OCI-LY7 (cell line): Measurements from ENCODE around the gene PHACTR1. TPM values are rescaled to one million over a fixed set of nuclear protein-coding genes. Genes with fewer than 3 reads are reported as not detected.

Source experiments
- BruUV-seq: library from RNA; stranded (reverse); fragments of 400-500 nt; replicated peaks from 2 replicates; lab custom pipeline; 2021; lab: Mats Ljungman, UMichigan
- CTCF ChIA-PET: fragments of 300-600 bp; sonication (Branson Sonifier 250); formaldehyde crosslinking; loops from one replicate; lab custom pipeline; 2022; ENCODE audit warnings: antibody characterized with exemption; ENCODE audit not compliant: unreplicated experiment; lab: Charles Lee
- POLR2A ChIA-PET: fragments of 300-600 bp; sonication (Branson Sonifier 250); formaldehyde crosslinking; loops from one replicate; lab custom pipeline; 2022; ENCODE audit warnings: antibody characterized with exemption; lab: Charles Lee
- DNase-seq: peaks from one replicate; pipeline ENCODE4 v3.0.0-alpha.2; 2015; ENCODE audit warnings: low spot score
- H2AFZ ChIP-seq: fragments of 200-600 bp; sonication (generic), shearing (Covaris generic); 2 replicates; pipeline ENCODE4 v1.6.1; 2014; ENCODE audit warnings: mild to moderate bottlenecking, antibody characterized with exemption, low read length, moderate library complexity
- H3K27ac ChIP-seq: fragments of 200-600 bp; sonication (generic); 2 replicates; pipeline ENCODE4 v1.5.1; 2014; ENCODE audit warnings: mixed run types, low read depth, mild to moderate bottlenecking, moderate library complexity, low read length, inconsistent platforms; ENCODE audit not compliant: poor library complexity, severe bottlenecking
- H3K36me3 ChIP-seq: fragments of 200-600 bp; sonication (generic); 2 replicates; pipeline ENCODE4 v1.6.1; 2014; ENCODE audit warnings: mild to moderate bottlenecking, antibody characterized with exemption, low read length, moderate library complexity, mixed read lengths; ENCODE audit not compliant: insufficient read depth
- H3K4me1 ChIP-seq: fragments of 200-600 bp; sonication (generic); 2 replicates; pipeline ENCODE4 v1.5.1; 2014; ENCODE audit warnings: mild to moderate bottlenecking, low read length; ENCODE audit not compliant: insufficient read depth, poor library complexity, severe bottlenecking
- H3K4me2 ChIP-seq: fragments of 200-600 bp; sonication (generic); 2 replicates; pipeline ENCODE4 v1.6.1; 2014; ENCODE audit warnings: mild to moderate bottlenecking, low read length
- H3K4me3 ChIP-seq: fragments of 200-600 bp; sonication (generic); 2 replicates; pipeline ENCODE4 v1.5.1; 2014; ENCODE audit warnings: mild to moderate bottlenecking, low read depth, low read length; ENCODE audit not compliant: poor library complexity, severe bottlenecking
- H3K79me2 ChIP-seq: fragments of 200-600 bp; sonication (generic); 2 replicates; pipeline ENCODE4 v1.6.1; 2016; ENCODE audit warnings: low read depth, mild to moderate bottlenecking, low read length, moderate library complexity, mixed read lengths; ENCODE audit not compliant: insufficient read depth
- H3K9me2 ChIP-seq: fragments of 200-600 bp; sonication (generic); 2 replicates; pipeline ENCODE4 v1.6.1; 2016; ENCODE audit warnings: mild to moderate bottlenecking, low read length, mixed read lengths; ENCODE audit not compliant: insufficient read depth
- H3K9me3 ChIP-seq: fragments of 200-600 bp; sonication (generic); 2 replicates; pipeline ENCODE4 v1.6.1; 2014; ENCODE audit warnings: mild to moderate bottlenecking, mixed run types, low read length, mixed read lengths
- H4K20me1 ChIP-seq: fragments of 200-600 bp; sonication (generic); 2 replicates; pipeline ENCODE4 v1.6.1; 2014; ENCODE audit warnings: mild to moderate bottlenecking, antibody characterized with exemption, low read length, moderate library complexity, mixed read lengths; ENCODE audit not compliant: insufficient read depth
- EZH2phosphoT487 ChIP-seq: fragments of 200-600 bp; sonication (generic); IDR thresholded peaks from 2 replicates; pipeline ENCODE4 v1.6.1; 2018; ENCODE audit warnings: low read depth, borderline replicate concordance, mild to moderate bottlenecking, mixed run types, antibody characterized with exemption, low read length, moderate library complexity, mixed read lengths
- intact Hi-C: fragments of 100-400 bp; cut with micrococcal nuclease; formaldehyde crosslinking; loops from one replicate; pipeline ENCODE4 v1.10.0; 2022; ENCODE audit not compliant: unreplicated experiment
- total RNA-seq, 2 experiments: library from RNA; depleted of rRNA in 1 of 2; stranded (reverse); fragments of >200 nt in 1 of 2; shearing (Covaris generic) in 1 of 2; gene quantifications; 2 replicates each; pipeline ENCODE4 v1.2.3, GENCODE V29; 2014 to 2022
- TF ChIP-seq, protein P1 (sequence below): fragments of 200-600 bp; sonication (generic); conservative IDR thresholded peaks from 2 replicates; pipeline ENCODE4 v1.5.1; 2014; ENCODE audit warnings: mild to moderate bottlenecking, antibody characterized with exemption, low read length, moderate library complexity, mixed read lengths

PHACTR1 gene
- total RNA-seq, 2 experiments from 2014 or later: 25.1 to 46.6 TPM

DNA sequence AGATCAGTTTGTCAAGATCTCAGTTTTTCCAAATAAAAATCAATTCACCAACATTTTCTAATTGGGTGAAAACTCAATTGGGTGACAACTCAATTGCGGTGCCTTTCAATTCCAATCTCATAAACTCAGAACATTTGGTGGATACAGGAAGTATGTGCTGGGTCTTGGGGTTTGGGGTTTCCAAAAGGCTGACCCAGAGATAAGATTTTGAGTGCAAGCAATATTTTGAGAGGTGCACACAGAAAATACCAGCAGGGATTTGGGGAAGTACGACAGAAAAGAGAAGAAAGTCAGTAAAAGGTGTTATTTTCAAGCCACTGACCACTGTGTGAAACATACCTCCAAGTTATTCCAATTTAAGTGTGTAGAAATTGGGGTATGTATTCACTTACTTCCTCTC, 258.0 kb downstream of the PHACTR1 start:
- POLR2A ChIA-PET: interaction anchor here (0.7 kb wide), 1 partner anchor 13 kb away, joined by 3 read pairs; no protein-coding TSS in a partner anchor
- intact Hi-C loops: no loop called here

DNA sequence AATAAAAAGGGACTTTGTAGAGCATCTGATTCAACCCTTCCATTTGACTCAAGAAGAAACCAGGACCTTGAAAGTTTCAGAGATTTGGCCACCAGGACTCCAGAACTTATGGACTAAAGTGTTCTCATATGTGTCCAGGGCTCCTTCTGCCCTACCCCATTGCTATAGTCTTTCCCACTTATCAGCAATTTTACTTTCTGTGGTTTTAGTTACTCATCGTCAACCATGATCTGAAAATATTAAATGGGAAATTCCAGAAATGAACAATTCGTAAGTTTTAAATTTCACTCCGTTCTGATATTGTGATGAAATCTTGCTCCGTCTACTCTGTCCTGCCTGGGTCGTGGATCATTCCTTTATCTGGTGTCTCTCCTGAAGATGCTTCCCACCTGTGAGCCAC, 259.8 kb downstream of the PHACTR1 start:
- H3K9me2 ChIP-seq: no peaks in the 10 kb centered on the region
- TF ChIP-seq, protein P1, sequence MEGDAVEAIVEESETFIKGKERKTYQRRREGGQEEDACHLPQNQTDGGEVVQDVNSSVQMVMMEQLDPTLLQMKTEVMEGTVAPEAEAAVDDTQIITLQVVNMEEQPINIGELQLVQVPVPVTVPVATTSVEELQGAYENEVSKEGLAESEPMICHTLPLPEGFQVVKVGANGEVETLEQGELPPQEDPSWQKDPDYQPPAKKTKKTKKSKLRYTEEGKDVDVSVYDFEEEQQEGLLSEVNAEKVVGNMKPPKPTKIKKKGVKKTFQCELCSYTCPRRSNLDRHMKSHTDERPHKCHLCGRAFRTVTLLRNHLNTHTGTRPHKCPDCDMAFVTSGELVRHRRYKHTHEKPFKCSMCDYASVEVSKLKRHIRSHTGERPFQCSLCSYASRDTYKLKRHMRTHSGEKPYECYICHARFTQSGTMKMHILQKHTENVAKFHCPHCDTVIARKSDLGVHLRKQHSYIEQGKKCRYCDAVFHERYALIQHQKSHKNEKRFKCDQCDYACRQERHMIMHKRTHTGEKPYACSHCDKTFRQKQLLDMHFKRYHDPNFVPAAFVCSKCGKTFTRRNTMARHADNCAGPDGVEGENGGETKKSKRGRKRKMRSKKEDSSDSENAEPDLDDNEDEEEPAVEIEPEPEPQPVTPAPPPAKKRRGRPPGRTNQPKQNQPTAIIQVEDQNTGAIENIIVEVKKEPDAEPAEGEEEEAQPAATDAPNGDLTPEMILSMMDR: no peak
- H3K4me2 ChIP-seq: no peak overlapping the region
- H3K36me3 ChIP-seq: no peaks in the 10 kb centered on the region
- H4K20me1 ChIP-seq: no peaks in the 10 kb centered on the region
- no peak for DNase-seq
- POLR2A ChIA-PET: no interaction called here
- no peaks in the 10 kb centered on the region for H3K4me1 ChIP-seq
- H3K79me2 ChIP-seq: no peaks in the 10 kb centered on the region
- H3K4me3 ChIP-seq: no peak overlapping the region
- CTCF ChIA-PET: no interaction called here
- intact Hi-C loops: no loop called here
- H3K27ac ChIP-seq: no peak overlapping the region
- no peak overlapping the region for H2AFZ ChIP-seq
- no peaks in the 10 kb centered on the region for H3K9me3 ChIP-seq
- no TSS peak for BruUV-seq

More for the DNA sequence above, 258.0 kb downstream of the PHACTR1 start:
- CTCF ChIA-PET: no interaction called here
- no peak overlapping the region for H3K4me2 ChIP-seq
- H3K79me2 ChIP-seq: no peaks in the 10 kb centered on the region
- no peak overlapping the region for H3K4me3 ChIP-seq
- no peak overlapping the region for H2AFZ ChIP-seq
- H3K4me1 ChIP-seq: no peaks in the 10 kb centered on the region
- H3K36me3 ChIP-seq: no peaks in the 10 kb centered on the region
- no peaks in the 10 kb centered on the region for H4K20me1 ChIP-seq
- BruUV-seq: no TSS peak
- no peaks in the 10 kb centered on the region for H3K9me2 ChIP-seq
- no peak for DNase-seq
- TF ChIP-seq EZH2phosphoT487: no peak
- TF ChIP-seq, protein P1: no peak
- H3K9me3 ChIP-seq: no peaks in the 10 kb centered on the region
- H3K27ac ChIP-seq: no peak overlapping the region

DNA sequence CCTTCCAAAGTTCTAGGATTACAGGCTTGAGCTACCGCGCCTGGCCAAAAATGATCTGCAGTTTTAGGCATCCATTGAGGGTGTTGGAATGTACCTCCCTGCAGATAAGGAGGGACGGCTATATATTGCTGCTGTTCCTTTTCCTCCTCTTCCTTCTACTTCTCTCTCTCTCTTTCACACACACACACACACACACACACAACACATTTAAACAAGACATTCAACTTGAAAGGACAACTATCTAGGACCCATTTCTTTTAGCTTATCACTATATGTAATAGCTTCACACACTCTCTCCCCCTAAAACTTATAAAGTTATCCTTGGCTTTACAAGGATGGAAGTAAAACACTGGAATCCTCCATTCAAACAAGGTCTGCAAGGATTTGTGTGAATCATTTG, 260.6 kb downstream of the PHACTR1 start:
- no peak overlapping the region for H3K4me3 ChIP-seq
- H2AFZ ChIP-seq: no peak overlapping the region
- intact Hi-C loops: no loop called here
- H4K20me1 ChIP-seq: no peaks in the 10 kb centered on the region
- no peaks in the 10 kb centered on the region for H3K79me2 ChIP-seq
- H3K9me3 ChIP-seq: no peaks in the 10 kb centered on the region
- BruUV-seq: no TSS peak
- no peak for DNase-seq
- no peak overlapping the region for H3K4me2 ChIP-seq
- CTCF ChIA-PET: no interaction called here
- H3K9me2 ChIP-seq: no peaks in the 10 kb centered on the region
- no peak overlapping the region for H3K27ac ChIP-seq
- TF ChIP-seq, protein P1: no peak
- TF ChIP-seq EZH2phosphoT487: no peak
- POLR2A ChIA-PET: interaction anchor here (0.9 kb wide), 1 partner anchor 161 kb away, joined by 5 read pairs; no protein-coding TSS in a partner anchor
- H3K36me3 ChIP-seq: no peaks in the 10 kb centered on the region
- no peaks in the 10 kb centered on the region for H3K4me1 ChIP-seq
